Left forelimb (tissue), 1 donor: Measurements from ENCODE around the gene IL4I1.

ENCODE experiments used
- DNase-seq: peaks from one replicate; pipeline ENCODE4 v3.0.0-alpha.2; 2018; ENCODE audit warnings: low spot score

Gene IL4I1

DNA sequence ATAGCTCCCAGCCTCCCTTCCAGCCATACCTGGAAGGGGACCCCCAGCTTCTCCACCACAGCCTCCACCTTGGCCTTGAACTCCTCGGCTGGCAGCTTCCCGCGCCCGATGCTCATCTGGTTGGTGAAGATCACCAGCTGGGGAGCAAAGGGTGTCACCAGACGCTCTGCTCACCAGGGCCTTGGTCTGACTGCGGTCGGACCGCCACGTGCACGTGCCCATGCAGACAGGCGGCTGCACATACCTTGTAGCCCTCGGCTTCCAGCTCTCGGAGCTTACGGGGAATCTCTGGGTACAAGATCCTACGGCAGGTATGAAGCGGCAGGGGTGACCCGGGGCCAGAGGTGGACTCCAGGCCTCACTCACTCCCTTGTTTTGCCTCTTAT, 32.8 kb downstream of the IL4I1 start:
- no peak for DNase-seq

DNA sequence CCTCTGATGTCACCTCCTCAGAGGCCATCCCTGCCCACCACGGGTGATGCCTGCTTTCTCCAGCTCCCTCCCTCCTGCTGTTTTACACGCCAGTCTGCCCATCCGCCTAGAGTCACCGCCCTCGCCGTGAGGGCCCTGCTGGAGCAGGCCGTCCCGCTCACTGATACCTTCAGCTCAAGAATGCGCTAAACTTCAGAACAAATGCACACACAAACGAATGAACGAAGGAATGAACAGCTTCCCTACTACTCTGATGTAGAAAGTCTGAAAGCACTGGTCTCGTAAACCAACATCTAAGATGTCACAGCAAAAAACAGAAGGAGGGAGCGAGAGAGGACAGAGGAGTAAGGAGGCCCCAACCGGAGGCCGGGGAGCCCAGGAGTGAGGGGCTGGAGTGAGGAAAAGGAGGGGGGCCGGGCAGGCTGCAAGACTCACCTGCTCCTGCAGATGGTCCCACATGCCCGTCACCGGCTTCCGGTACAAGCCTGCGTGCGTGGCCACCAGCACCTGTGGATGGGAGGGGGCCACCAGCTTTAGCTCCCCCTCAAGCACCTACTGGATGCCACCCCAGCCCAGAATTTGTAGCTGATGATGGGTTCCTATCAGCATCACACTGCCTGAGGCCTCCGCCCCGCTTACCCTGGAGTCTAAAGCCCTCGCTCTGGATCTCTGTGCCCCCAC, 33.3 kb downstream of the IL4I1 start:
- DNase-seq = no peak

DNA sequence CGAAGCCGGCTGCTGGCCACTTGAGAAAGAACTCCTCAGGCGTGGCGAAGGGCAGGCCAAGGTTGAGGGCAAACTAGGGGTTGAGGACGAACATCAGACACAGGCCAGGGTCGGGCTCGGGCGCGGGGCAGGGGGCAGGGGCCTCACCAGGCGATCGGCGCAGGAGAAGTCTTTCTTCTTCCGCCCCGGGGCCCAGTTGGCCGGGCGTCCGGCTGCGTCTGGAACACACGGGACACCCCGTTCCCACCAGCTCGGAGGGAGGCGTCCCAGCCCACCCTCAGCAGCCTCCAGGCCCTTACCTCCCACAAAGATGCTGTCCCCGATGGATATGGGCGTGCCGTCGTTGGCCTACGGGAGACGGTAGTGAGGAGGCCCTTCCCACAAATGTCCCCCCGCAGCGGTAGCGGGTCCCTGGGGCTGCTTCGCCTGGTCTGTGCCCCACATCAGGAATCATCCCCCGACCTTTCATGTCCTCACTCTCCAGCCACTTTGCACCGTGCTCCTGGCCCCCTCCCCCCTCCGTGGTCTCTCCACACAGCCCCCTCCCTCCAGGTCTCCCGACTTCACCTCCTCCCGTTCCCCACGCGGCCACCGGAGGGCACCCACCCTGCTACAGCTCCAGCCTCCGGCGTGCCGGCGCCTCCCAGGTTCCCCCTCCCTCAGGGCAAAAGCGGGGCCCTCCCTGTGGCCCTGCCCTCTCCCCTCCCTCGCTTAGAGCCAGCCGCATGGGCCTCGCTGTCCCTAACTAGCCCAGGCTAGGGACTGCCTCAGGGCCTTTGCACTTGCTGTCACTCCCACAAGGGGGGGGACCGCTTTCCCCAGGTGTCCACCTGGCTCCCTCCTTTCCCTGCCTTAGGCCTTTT, 34.1 kb downstream of the IL4I1 start:
- DNase-seq = no peak

DNA sequence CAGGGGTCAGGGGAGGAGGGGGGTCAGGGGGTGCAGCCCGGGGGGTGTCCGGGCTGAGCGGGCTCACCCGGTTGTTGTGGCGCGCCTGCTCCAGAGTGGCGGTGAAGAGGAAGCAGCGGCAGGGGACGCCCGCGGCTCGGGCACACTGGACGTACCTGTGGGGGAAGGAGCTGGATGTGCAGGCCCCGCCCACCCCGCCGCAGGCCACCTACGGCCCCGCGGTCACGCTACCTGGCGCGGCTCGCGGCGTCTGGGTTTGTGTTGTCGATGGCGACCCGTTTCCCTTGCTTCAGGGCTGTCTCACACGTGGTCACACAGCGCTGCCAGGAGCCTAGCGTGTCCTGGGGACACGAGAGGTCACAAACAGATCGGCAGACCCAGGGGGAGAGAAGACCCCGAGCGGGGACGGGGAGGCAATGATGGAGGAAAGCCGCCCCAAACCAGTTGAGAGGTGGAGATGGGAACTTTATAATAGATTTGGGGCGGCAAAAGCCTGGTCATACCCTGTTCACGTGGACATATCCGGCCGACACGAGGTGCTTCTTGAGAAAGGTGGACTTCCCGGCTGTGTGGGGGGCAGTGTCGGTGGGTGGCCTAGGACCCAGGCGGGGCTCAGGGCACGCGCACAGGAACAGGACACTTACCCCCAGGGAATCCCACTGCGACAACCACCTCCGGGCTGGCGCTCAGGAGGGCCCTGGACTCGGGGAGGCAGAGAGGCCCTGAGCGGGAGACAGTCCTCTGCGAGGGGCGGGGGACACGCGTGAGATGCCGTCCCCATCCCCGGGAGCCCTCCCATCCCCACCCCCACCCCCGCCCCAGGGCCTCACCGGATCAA, 34.9 kb downstream of the IL4I1 start:
- no peak for DNase-seq

DNA sequence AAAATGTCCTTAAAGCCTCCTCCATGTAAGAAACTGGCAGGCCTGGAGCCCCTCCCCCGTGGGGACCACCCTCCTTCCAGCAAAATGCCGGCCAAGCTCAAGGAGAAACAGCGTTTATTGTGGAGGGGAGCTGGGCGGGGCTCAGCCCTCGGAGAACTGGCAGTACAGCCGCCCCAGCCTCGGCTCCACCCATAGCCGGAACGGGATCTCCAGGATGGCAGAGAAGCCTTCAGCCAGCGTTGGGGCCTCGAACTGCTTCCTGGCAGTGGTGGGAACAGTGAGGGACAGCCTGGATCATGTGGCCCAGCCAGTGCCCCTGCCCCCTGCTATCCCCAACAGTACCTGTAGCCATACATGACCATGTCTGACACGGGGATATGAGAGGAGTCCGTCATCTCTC, 35.6 kb downstream of the IL4I1 start:
- no peak for DNase-seq

DNA sequence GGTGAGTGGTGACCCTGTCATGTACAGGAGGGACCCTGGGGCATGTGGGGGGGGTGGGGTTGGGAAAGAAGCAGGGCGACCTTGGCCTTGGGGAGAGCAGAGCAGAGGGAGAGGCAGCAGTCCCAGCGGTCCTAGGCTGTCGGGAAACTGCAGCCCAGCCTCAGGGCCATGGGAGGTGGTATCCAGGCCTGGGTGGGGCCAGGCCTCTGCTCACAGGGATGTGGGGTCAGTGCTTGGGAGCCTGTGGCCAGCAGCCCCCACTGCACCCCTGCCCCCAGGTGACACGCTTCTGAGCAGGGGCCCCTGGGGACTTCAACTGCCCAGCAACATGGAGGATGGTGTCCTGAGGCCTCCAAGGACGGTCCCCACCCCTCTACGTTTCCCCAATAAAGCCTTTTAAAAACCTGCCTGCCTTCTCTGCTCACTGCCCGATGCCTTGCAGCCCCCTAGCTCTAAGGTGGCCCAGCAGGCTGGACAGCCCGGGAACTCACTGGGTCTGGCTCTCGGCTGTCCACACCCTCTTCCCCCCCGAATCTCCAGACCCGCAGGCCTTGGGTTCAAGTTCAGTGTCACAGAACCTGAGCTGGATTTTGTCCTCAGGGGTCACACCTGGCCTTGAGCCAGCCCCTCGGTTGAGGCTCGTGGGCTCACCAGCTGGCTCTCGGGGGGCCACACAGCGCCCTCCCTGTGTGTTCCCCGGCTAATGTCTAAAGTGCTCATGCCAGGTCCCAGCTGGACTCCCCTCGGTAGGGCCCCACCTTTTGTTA, 36.2 kb downstream of the IL4I1 start:
- DNase-seq = no peak

DNA sequence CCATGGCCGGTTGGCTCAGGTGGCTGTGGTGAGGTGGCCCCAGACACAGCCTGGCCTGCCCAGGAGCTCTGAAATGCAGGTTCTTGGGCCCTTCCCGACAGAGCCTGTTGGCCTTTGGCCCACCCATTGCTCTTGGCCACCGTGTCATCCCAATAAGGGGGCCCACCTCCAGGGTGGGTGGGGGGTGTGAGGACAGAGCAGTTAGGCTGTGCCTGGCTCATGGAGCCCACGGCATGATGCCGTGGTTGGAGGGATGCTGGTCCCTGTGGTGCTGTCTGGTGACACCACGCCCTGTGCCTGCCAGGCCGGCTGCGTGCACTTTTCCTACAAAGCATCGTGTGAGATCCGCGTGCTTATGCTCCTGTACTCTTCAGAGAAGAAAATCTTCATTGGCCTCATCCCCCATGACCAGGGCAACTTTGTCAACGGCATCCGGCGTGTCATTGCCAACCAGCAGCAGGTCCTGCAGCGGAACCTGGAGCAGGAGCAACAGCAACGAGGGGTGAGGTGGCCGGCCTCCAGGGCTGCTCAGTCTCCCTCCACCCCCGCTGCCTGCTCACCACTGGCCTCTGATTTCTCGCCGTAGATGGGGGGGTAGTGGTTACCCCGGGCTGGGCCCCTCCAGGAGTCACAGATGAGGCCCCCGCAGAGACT, 36.9 kb downstream of the IL4I1 start:
- no peak for DNase-seq

DNA sequence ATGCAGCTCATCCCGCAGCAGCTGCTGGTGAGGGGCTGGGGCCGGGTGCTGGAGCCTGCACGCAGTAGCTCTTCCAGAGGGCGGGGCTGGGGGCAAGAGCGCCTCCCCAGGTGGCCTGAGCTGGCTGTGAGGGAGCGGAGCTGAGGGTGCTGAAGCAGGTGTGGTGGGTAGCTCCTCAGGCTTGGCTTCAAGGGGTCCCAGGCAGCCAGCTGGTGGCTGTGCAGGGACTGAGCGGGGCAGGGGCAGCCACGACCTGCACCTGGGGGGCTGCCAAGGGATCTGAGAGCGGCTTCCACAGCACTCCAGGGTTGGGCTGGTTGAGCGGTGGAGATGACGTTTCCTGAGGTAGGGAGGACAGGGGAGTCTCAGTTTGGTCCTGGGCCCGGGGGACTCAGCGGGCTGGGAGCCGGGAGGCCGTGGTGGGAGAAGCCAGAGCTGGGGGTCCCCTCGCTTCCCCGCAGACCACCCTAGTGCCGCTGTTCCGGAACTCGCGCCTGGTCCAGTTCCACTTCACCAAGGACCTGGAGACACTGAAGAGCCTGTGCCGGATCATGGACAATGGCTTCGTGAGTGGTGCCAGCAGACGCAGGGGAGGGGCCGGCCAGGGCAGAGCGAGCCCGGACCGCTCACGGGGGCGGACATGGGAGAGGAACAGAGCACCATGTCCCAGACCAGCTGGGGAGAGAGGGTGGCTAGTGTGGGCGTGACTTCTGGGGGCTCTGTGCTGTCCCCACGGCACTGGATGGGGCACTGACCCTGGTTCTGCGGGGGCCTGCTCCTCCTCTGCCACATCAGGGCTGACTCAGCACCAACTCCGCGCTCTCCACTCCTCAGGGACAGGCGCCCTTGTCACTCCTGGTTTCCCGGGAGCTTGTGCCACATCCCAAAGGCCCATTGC, 38.4 kb downstream of the IL4I1 start:
- DNase-seq = no peak

DNA sequence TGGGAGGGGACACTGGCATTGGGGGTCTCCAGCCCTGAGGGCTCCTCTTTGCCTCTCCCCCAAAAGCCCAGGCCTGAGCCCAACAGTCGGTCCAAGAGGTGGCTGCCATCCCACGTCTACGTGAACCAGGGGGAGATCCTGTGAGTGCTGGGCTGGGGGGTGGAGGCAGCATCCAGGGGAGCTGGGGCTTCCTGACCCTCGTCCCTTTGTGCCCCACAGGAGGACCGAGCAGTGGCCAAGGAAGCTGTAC, 38.9 kb downstream of the IL4I1 start:
- no peak for DNase-seq

DNA sequence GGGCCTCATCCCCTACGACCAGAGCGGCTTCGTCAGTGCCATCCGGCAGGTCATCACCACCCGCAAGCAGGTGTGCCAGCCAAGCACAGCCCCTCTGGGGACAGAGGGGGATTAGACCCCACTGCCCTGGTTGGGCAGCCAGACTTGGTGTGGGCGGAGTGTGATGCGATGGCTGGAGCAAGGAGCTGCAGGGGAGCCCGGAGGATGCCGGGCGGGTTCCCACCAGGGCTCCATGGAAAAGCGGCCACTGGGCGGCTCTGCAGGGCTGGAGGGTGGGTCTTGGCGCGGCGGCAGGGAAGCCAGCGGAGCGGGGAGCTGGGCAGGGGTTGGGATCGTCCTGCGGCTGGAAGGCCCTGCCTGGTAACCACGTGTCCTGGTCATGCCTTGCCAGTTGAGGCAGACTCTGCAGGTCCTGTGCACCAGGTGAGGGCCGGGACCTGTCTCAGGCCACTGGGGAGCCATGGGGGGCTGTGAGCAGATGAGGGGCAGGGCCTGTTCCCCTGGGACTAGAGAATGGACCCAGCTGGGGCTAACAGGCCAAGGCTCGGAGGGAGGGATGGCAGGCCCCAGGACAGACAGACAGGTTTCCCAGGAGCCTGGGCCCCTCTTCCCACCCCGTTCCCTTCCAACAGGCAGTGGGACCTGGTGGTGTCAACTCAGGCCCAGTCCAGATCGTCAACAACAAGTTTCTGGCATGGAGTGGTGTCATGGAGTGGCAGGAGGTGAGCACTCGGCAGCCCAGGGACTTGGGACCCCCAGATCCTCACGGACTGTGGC, 39.4 kb downstream of the IL4I1 start:
- no peak for DNase-seq

DNA sequence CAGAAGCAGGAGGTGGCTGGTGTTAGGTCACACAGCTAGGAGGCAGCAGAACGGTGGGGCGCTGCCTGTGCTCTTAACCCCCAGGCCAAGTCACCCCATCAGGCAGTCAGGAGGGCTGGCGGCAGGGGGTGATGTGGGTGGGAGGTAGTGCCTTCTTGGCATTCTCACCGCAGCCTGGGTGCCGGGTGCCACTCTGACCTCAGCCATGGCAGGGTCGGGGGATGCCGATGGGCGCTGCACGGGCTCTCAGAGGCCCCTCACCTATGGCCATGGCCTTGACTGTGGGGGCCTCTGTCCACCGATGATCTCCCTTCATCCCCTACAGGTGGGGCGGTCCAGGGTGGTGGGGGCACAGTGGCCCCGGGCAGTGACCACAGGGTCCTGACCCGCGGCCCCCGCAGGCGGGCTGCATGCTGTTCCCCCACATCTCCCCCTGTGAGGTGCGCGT, 40.1 kb downstream of the IL4I1 start:
- no peak for DNase-seq

DNA sequence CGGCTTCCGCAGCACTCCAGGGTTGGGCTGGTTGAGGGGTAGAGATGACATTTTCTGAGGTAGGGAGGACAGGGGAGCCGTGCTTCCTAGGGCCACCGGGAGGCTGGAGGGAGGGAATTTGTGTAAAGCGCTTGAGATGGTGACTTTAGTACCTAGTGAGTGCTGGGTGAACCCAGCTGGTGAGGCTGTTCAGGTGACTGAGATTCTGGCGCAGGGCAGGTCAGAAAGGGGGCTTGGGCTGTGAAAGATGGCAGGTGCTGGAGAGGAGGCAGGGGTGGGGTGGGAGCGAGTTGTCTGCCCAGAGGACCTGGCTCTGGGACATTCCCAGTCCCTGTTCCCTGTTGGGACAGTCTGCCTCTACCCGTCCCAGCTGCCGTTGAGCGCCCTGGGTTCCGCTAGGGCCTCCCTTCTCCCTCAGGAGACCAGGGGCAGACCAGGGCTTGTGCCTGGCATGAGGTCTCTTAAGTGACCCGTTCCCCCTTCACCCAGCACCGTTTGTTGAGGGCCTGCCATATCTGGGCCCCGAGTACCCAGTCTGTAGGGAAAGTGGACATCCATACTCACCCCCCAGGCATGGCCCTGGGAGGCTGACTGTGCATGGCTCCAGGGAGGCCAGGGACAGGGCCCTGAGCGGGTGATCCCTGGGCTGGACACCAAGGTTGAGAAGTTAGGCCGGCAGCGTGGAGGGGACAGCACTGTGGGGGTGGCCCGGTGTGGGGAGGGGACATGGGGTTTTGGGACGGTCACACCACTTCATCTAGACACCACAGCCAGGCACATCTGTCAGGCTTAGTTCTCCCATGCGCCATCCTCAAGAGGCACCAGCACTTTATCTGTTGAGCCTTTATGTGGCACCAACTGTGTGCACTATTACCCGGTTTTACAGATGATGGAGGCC, 40.8 kb downstream of the IL4I1 start:
- no peak for DNase-seq

DNA sequence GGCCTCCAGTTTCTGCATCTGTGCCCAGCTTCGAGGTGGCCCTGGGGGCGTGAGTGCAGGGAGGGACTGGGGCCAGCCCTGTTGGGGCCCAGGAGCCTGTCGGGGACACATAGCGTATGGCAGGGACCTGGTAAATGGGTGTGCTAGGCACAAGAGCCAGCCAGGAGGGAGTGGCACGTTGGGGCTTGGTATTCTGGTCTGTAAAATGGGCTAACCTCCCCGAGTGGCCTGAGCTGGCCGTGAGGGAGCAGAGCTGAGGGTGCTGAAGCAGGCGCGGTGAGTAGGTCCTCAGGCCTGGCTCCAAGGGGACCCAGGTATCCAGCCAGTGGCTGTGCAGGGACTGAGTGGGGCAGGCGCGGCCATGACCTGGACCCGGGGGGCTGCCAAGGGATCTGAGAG, 41.4 kb downstream of the IL4I1 start:
- no peak for DNase-seq

DNA sequence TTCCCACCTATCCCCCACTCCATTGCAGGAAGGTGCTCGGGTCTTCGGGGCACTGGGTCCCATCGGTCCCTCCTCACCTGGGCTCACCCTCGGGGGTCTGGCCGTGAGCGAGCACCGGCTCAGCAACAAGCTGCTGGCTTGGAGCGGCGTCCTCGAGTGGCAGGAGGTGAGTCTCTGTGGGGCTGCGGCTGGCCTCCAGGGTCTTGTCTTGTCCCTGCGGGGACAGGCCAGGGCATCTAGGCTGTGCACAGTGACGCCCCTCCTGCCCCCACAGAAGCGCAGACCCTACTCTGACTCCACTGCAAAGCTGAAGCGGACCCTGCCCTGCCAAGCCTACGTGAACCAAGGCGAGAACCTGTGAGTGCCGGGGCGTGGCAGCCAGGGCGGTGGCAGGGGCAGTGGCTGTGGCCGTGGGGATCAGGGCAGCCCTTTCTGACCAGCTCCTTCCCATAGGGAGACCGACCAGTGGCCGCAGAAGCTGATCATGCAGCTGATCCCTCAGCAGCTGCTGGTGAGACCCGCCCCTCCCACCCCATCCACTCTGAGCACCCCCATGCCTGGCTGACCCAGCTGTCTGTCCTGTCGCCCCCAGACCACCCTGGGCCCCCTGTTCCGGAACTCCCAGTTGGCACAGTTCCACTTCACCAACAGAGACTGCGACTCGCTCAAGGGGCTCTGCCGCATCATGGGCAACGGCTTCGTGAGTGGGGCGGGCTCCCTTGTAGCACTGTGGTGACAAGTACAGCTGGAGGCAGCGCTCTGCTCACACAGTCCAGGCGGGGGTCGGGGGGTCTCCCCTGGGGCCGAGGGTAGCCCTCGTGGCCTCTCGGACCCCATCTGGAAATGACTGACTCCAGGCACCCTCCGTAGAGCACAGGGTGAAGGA, 42.1 kb downstream of the IL4I1 start:
- no peak for DNase-seq

DNA sequence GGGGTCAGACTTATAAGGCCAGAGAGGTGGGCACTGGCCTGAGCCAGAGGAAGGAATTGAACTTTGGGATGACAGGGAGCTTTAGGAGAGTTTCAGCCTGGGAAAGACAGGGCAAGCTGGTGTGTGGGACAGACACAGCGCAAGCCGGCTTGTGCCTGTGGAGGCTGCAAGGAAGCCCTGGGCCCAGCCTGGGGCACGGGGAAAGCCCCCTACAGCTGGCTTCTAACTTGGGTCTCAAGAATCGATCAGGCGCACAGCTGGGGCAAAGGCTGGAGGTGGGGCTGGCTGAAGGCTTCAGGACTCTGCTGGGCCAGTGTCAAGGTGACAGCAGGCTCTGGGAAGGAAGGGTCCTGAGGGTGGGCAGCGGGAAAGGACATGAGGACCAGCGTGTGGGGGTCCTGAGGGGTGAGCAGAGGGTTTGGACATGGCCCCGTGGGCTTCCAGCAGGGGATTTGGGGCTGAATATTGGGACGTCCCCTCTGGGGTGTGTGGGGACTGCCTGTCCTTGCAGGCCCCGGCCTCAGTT, 42.8 kb downstream of the IL4I1 start:
- DNase-seq = no peak

DNA sequence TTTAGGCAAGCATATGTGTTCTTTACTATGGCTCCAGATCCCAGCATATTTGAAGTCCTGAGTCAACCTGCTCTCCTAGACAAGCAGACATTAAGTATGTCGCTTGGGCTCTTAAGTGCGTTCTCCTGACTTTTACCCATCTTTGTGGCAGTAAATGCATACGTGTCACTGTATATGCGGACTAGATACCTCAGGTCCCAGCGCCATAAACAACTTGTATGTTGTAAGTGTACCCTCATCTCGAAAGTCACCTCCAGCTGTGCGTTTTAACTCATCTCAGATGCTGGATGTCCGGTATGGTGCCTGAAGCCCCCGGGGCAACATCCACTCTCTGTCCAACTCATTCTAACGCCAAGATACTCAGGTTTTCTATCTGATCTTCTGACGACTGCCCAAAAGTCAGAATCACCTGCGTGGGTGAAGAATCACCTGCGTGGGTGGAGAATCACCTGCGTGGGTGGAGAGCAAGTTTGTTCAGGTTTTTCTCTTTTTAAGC, 44.0 kb downstream of the IL4I1 start:
- DNase-seq = no peak
